ENCODE data around the gene ZNF619.

Gene ZNF619
- long read RNA-seq, partial matches to known transcripts, result 2 of 9 reads
- long read RNA-seq, other reads (novel, unspliced or antisense), result 7 of 9 reads

- Histone ChIP-seq H3K4me3 (replicated peaks; ENCODE audit: insufficient read depth, low read length) (peak within 1 kb of the TSS; percentile 72), H3K27me3 (ENCODE audit: insufficient read depth, poor library complexity, severe bottlenecking) (no peaks in the 10 kb centered on the region), H3K27ac (replicated peaks) (peak within 1 kb of the TSS; percentile 86)
- peak in 1 of 2 experiments; percentile 77 for DNase-seq (ENCODE audit: low read depth in 1 of 2, low spot score in 1 of 2)
- TF ChIP-seq GABPA (IDR thresholded peaks at IDR 0.05; ENCODE audit: low read depth) (peak; percentile 51; the same call in 1 of the 2 replicates), REST (IDR thresholded peaks at IDR 0.05; ENCODE audit: insufficient replicate concordance, low read depth) (no peak), POLR2AphosphoS5 (IDR thresholded peaks at IDR 0.05; ENCODE audit: low read depth) (peak; percentile 53; the same call in 1 of the 2 replicates)
Measured at GRCh38 chr3:40476478-40477470, at the start of gene ZNF619. ZNF619 (plus strand) TSS chr3:40477122; CDS start chr3:40477980, 858 bp downstream.

DNA sequence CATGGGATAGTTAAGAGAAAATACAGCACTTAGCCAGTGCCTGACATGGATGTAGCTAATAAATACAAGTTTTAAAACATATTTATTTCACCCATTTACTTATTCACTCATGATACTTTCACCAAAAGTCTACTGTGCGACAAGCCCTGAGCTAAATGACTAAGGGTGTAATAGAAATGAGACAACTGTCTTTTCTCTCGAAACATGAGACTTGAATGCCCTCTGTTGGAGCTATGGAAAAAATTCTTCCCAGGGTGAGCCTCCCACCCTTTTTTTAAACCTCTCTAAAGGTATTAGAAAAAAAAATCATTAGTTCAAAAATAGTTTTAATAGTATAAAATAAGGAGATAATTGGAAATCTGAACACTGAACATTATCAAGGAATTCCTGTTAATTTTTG, 44.1 kb upstream of the ZNF619 start:
- no peak overlapping the region for H3K4me3 ChIP-seq (replicated peaks; ENCODE audit: insufficient read depth, low read length)
- H3K27me3 ChIP-seq (ENCODE audit: insufficient read depth, poor library complexity, severe bottlenecking), result no peaks in the 10 kb centered on the region
- no peak overlapping the region for H3K27ac ChIP-seq (replicated peaks)
- no peak for DNase-seq (ENCODE audit: low read depth in 1 of 2, low spot score in 1 of 2)
- no peak for TF ChIP-seq POLR2AphosphoS5 (IDR thresholded peaks at IDR 0.05; ENCODE audit: low read depth)
- TF ChIP-seq SPI1 (IDR thresholded peaks at IDR 0.05; ENCODE audit: borderline replicate concordance, low read depth), result no peak
- TF ChIP-seq CTCF (IDR thresholded peaks at IDR 0.05; ENCODE audit: insufficient read depth, low read length), result no peak
- no peak for TF ChIP-seq GABPA (IDR thresholded peaks at IDR 0.05; ENCODE audit: low read depth)
- TF ChIP-seq REST (IDR thresholded peaks at IDR 0.05; ENCODE audit: insufficient replicate concordance, low read depth), result no peak

DNA sequence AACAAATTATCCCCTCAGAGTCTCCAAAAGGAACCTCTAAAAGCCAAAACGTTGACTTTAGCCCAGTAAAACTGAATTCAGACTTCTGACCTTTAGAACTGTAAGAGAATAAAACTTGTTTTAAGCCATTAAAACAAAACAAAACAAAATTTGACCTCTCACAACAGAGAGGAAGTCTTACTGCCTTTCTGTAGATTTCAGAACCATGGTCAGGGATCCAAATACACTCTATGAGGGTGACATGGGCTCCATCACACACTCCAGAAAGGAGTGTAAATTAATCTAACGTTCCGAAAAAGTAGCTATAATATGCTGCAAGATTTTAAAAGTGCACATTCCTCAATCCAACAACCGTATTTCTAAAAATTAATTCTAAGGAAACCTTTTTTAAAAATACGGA, 39.0 kb upstream of the ZNF619 start:
- TF ChIP-seq GABPA (IDR thresholded peaks at IDR 0.05; ENCODE audit: low read depth), result no peak
- peak; percentile 12; the same call in 1 of the 2 replicates for TF ChIP-seq SPI1 (IDR thresholded peaks at IDR 0.05; ENCODE audit: borderline replicate concordance, low read depth)
- peak; percentile 91 for TF ChIP-seq REST (IDR thresholded peaks at IDR 0.05; ENCODE audit: insufficient replicate concordance, low read depth)
- no peak overlapping the region for H3K4me3 ChIP-seq (replicated peaks; ENCODE audit: insufficient read depth, low read length)
- H3K27me3 ChIP-seq (ENCODE audit: insufficient read depth, poor library complexity, severe bottlenecking), result no peaks in the 10 kb centered on the region
- no peak overlapping the region for H3K27ac ChIP-seq (replicated peaks)
- DNase-seq (ENCODE audit: low read depth in 1 of 2, low spot score in 1 of 2), result no peak

GRCh38 chr3:40445062-40445461, 31.9 kb upstream of the ZNF619 start:
- H3K4me3 ChIP-seq (replicated peaks; ENCODE audit: insufficient read depth, low read length), result no peak overlapping the region
- no peak for DNase-seq (ENCODE audit: low read depth in 1 of 2, low spot score in 1 of 2)
- TF ChIP-seq GABPA (IDR thresholded peaks at IDR 0.05; ENCODE audit: low read depth) (no peak), CTCF (IDR thresholded peaks at IDR 0.05; ENCODE audit: insufficient read depth, low read length) (no peak), SPI1 (IDR thresholded peaks at IDR 0.05; ENCODE audit: borderline replicate concordance, low read depth) (no peak), REST (IDR thresholded peaks at IDR 0.05; ENCODE audit: insufficient replicate concordance, low read depth) (no peak), POLR2AphosphoS5 (IDR thresholded peaks at IDR 0.05; ENCODE audit: low read depth) (no peak)
- no peak overlapping the region for H3K27ac ChIP-seq (replicated peaks)
- H3K27me3 ChIP-seq (ENCODE audit: insufficient read depth, poor library complexity, severe bottlenecking), result no peaks in the 10 kb centered on the region

Data from HL-60 (cell line).